22Rv1 (cell line): ENCODE measurements around the gene HEXD.

ENCODE experiments used
- CTCF ChIP-seq: fragments of 450-650 bp; IDR thresholded peaks from 2 replicates; pipeline ENCODE4 v1.5.1; 2017; ENCODE audit warnings: mild to moderate bottlenecking
- ZFX ChIP-seq: fragments of 450-650 bp; IDR thresholded peaks from 2 replicates; pipeline ENCODE4 v1.6.1; 2017; ENCODE audit warnings: antibody characterized with exemption, borderline replicate concordance

GRCh38 chr17:82491533-82491932 lies 73.4 kb downstream of the HEXD start:
- TF ChIP-seq CTCF (no peak), ZFX (no peak)
